IMR-90 (cell line): Measurements from ENCODE around the gene CRCP. TPM values are rescaled to one million over a fixed set of nuclear protein-coding genes. Genes with fewer than 3 reads are reported as not detected.

Source experiments
- ATAC-seq: fragments of 200-7000 bp; cut with Tn5 transposase; 2 replicates; pipeline ENCODE4 v1.9.1; 2020; ENCODE audit warnings: low read depth, mild to moderate bottlenecking, moderate library complexity
- BruUV-seq: library from RNA; stranded (reverse); fragments of 400-500 nt; replicated peaks from 2 replicates; lab custom pipeline; 2021; lab: Mats Ljungman, UMichigan
- CTCF ChIA-PET: fragments of 300-600 bp; formaldehyde crosslinking; extraction: SDS; loops from one replicate; lab custom pipeline; 2021; ENCODE audit warnings: antibody characterized with exemption; lab: Yijun Ruan, JAX
- POLR2A ChIA-PET: fragments of 300-600 bp; sonication (Branson Sonifier 250); formaldehyde crosslinking; loops from one replicate; lab custom pipeline; 2022; ENCODE audit warnings: antibody characterized with exemption; ENCODE audit not compliant: unreplicated experiment; lab: Charles Lee
- DNase-seq: peaks from one replicate; pipeline ENCODE4 v3.0.0; 2013
- H2AFZ ChIP-seq: replicated peaks from 2 replicates; pipeline ENCODE3; 2013; ENCODE audit warnings: low read length, mild to moderate bottlenecking; ENCODE audit not compliant: poor library complexity
- H2AK5ac ChIP-seq: 2 replicates; pipeline ENCODE4 v1.6.1; 2013; ENCODE audit warnings: low read depth, low read length, inconsistent platforms
- H2AK9ac ChIP-seq: replicated peaks from 2 replicates; pipeline ENCODE3; 2013; ENCODE audit warnings: mild to moderate bottlenecking, low read depth, low read length, moderate library complexity; ENCODE audit not compliant: poor library complexity
- H2BK120ac ChIP-seq: 2 replicates; pipeline ENCODE4 v1.6.1; 2013; ENCODE audit warnings: low read depth, low read length, inconsistent platforms
- H2BK15ac ChIP-seq: 3 replicates; pipeline ENCODE4 v1.6.1; 2013; ENCODE audit warnings: low read depth, low read length, inconsistent platforms
- H2BK20ac ChIP-seq: 2 replicates; pipeline ENCODE4 v1.6.1; 2013; ENCODE audit warnings: low read depth, mild to moderate bottlenecking, inconsistent platforms, low read length, moderate library complexity
- H2BK5ac ChIP-seq: 2 replicates; pipeline ENCODE4 v1.6.1; 2013; ENCODE audit warnings: mild to moderate bottlenecking, low read depth, low read length, inconsistent platforms; ENCODE audit not compliant: poor library complexity, severe bottlenecking
- H3K14ac ChIP-seq: replicated peaks from 2 replicates; pipeline ENCODE4 v1.6.1; 2013; ENCODE audit warnings: low read depth, low read length, inconsistent platforms
- H3K18ac ChIP-seq: 2 replicates; pipeline ENCODE4 v1.6.1; 2013; ENCODE audit warnings: low read depth, low read length, control low read depth
- H3K23ac ChIP-seq: 2 replicates; pipeline ENCODE4 v1.6.1; 2013; ENCODE audit warnings: low read depth, low read length, inconsistent platforms
- H3K27ac ChIP-seq: 2 replicates; pipeline ENCODE4 v1.5.1; 2013; ENCODE audit warnings: mild to moderate bottlenecking, control low read depth, low read length; ENCODE audit not compliant: insufficient read depth
- H3K27me3 ChIP-seq: 2 replicates; pipeline ENCODE4 v1.6.1; 2013; ENCODE audit warnings: low read length; ENCODE audit not compliant: control insufficient read depth, insufficient read depth
- H3K36me3 ChIP-seq: 2 replicates; pipeline ENCODE4 v1.6.1; 2013; ENCODE audit warnings: low read length, mixed read lengths; ENCODE audit not compliant: control insufficient read depth, insufficient read depth
- H3K4ac ChIP-seq: 2 replicates; pipeline ENCODE4 v1.6.1; 2013; ENCODE audit warnings: low read depth, low read length, inconsistent platforms
- H3K4me1 ChIP-seq: 2 replicates; pipeline ENCODE4 v1.6.1; 2013; ENCODE audit warnings: low read length, mixed read lengths; ENCODE audit not compliant: control insufficient read depth, insufficient read depth
- H3K4me2 ChIP-seq: 2 replicates; pipeline ENCODE4 v1.6.1; 2013; ENCODE audit warnings: low read depth, mild to moderate bottlenecking, control low read depth, low read length, moderate library complexity
- H3K4me3 ChIP-seq: 2 replicates; pipeline ENCODE4 v1.5.1; 2013; ENCODE audit warnings: low read depth, mild to moderate bottlenecking, control low read depth, low read length, moderate library complexity; ENCODE audit not compliant: insufficient read depth
- H3K56ac ChIP-seq: 2 replicates; pipeline ENCODE4 v1.6.1; 2013; ENCODE audit warnings: low read length, inconsistent platforms; ENCODE audit not compliant: insufficient read depth; ENCODE audit errors: extremely low read depth
- H3K79me1 ChIP-seq, 2 experiments: 2 replicates each; pipeline ENCODE4 v1.6.1; 2013; ENCODE audit warnings: low read length in 2 of 2, inconsistent platforms in 1 of 2, low read depth in 1 of 2
- H3K9ac ChIP-seq: 2 replicates; pipeline ENCODE4 v1.6.1; 2013; ENCODE audit warnings: low read depth, low read length, control low read depth
- H3K9me1 ChIP-seq: 2 replicates; pipeline ENCODE4 v1.6.1; 2013; ENCODE audit warnings: low read length, inconsistent platforms; ENCODE audit not compliant: insufficient read depth
- H3K9me3 ChIP-seq: 2 replicates; pipeline ENCODE4 v1.6.1; 2013; ENCODE audit warnings: low read length; ENCODE audit not compliant: control insufficient read depth, insufficient read depth
- H4K20me1 ChIP-seq: 2 replicates; pipeline ENCODE4 v1.6.1; 2013; ENCODE audit warnings: low read length, inconsistent platforms; ENCODE audit not compliant: insufficient read depth
- H4K5ac ChIP-seq: 2 replicates; pipeline ENCODE4 v1.6.1; 2013; ENCODE audit warnings: mild to moderate bottlenecking, low read depth, low read length, control low read depth
- H4K8ac ChIP-seq, 2 experiments: 2 replicates each; pipeline ENCODE4 v1.6.1; 2013; ENCODE audit warnings: low read depth in 2 of 2, low read length in 2 of 2, control low read depth in 1 of 2, inconsistent platforms in 1 of 2
- H4K91ac ChIP-seq: 2 replicates; pipeline ENCODE4 v1.6.1; 2013; ENCODE audit warnings: low read depth, low read length, inconsistent platforms; ENCODE audit not compliant: insufficient read depth
- CTCF ChIP-seq: conservative IDR thresholded peaks from 2 replicates; pipeline ENCODE4 v1.5.1; 2012; ENCODE audit warnings: mild to moderate bottlenecking, low read depth, low read length, improper control_type of control experiment
- ELK1 ChIP-seq: fragments of 150-350 bp; IDR thresholded peaks from 2 replicates; pipeline ENCODE4 v1.6.1; 2016; ENCODE audit warnings: low read depth, mild to moderate bottlenecking, low read length, moderate library complexity, borderline replicate concordance
- FOS ChIP-seq: fragments of 150-350 bp; IDR thresholded peaks from 2 replicates; pipeline ENCODE4 v1.6.1; 2016; ENCODE audit warnings: low read depth, low read length
- MAFK ChIP-seq: IDR thresholded peaks from 2 replicates; pipeline ENCODE4 v1.6.1; 2012; ENCODE audit warnings: low read depth, low read length, improper control_type of control experiment
- MAZ ChIP-seq: IDR thresholded peaks from 2 replicates; pipeline ENCODE4 v1.6.1; 2012; ENCODE audit warnings: low read depth, mild to moderate bottlenecking, low read length, improper control_type of control experiment, moderate library complexity, borderline replicate concordance
- MXI1 ChIP-seq: IDR thresholded peaks from 2 replicates; pipeline ENCODE4 v1.6.1; 2012; ENCODE audit warnings: low read depth, mild to moderate bottlenecking, low read length, moderate library complexity, borderline replicate concordance
- NFE2L2 ChIP-seq: fragments of 150-350 bp; IDR thresholded peaks from 2 replicates; pipeline ENCODE4 v1.6.1; 2016; ENCODE audit warnings: low read depth, mild to moderate bottlenecking, low read length
- POLR2A ChIP-seq: IDR thresholded peaks from 2 replicates; pipeline ENCODE4 v1.6.1; 2012; ENCODE audit warnings: mild to moderate bottlenecking, low read depth, low read length
- RCOR1 ChIP-seq: IDR thresholded peaks from 2 replicates; pipeline ENCODE4 v1.6.1; 2012; ENCODE audit warnings: mild to moderate bottlenecking, low read length, improper control_type of control experiment; ENCODE audit not compliant: insufficient replicate concordance
- RFX5 ChIP-seq: IDR thresholded peaks from 2 replicates; pipeline ENCODE4 v1.8.0; 2012; ENCODE audit warnings: low read depth, mild to moderate bottlenecking, low read length, moderate library complexity
- WGBS, 2 experiments: methylation state at CpG; one replicate each; pipeline versions ENCODE4 v1.1.5 to v1.1.7; 2013; ENCODE audit warnings: missing lambda C conversion rate in 2 of 2; ENCODE audit not compliant: insufficient read length in 1 of 2; ENCODE audit errors: extremely low coverage in 2 of 2; 5-methylcytosine and 5-hydroxymethylcytosine counted together
- dilution Hi-C: fragments of 300-500 bp; cut with HindIII; formaldehyde crosslinking; loops from one replicate; pipeline ENCODE4 v1.14.3; 2018; ENCODE audit warnings: low sequenced_read_pairs; ENCODE audit not compliant: unreplicated experiment
- in situ Hi-C: fragments of 300-500 bp; cut with MboI; formaldehyde crosslinking; loops from 3 replicates; pipeline ENCODE4 v1.14.3; 2019; ENCODE audit warnings: low sequenced_read_pairs, inconsistent platforms, mixed read lengths
- intact Hi-C: fragments of 100-400 bp; cut with micrococcal nuclease; formaldehyde crosslinking; loops from 2 replicates; pipeline ENCODE4 v1.10.0; 2022
- polyA plus RNA-seq, 3 experiments: library from polyadenylated mRNA; depleted of rRNA; stranded (reverse); fragments of >200 nt; gene quantifications; 2 replicates each; pipeline ENCODE4 v1.2.3, GENCODE V29; 2012; ENCODE audit warnings: low replicate concordance in 1 of 3
- total RNA-seq: library from RNA; depleted of rRNA; stranded (reverse); fragments of >200 nt; gene quantifications from 2 replicates; pipeline ENCODE4 v1.2.3, GENCODE V29; 2012

The CRCP gene
- total and polyA plus RNA-seq, 2 of the 4 experiments (the other 2 are of a cell fraction) = 22.9 to 37.5 TPM

- WGBS, 2 experiments = 96% methylated on average over 4 of the region's 6 CpGs; no CpG with 5 or more reads in 1 of the 2 experiments
- Histone ChIP-seq H2AFZ (no peak overlapping the region), H3K23ac (no peak overlapping the region), H2BK5ac (no peak overlapping the region), H3K79me1 (peaks cover 10 to 26% of the 10 kb centered on the region in 2 experiments), H4K91ac (no peak overlapping the region), H3K18ac (no peak overlapping the region), H4K5ac (no peak overlapping the region), H3K9me1 (peaks cover 5% of the 10 kb centered on the region; the same call in 1 of the 2 replicates), H3K27ac (no peak overlapping the region), H3K56ac (no peak overlapping the region), H3K27me3 (no peaks in the 10 kb centered on the region), H3K4me3 (no peak overlapping the region), H3K4me2 (no peak overlapping the region), H2BK20ac (no peak overlapping the region), H3K4ac (no peak overlapping the region), H2AK5ac (no peak overlapping the region), H3K14ac (no peak overlapping the region), H4K20me1 (peaks cover 4% of the 10 kb centered on the region; the same call in 1 of the 2 replicates), H3K9me3 (no peaks in the 10 kb centered on the region), H2BK15ac (no peak overlapping the region), H2AK9ac (no peak overlapping the region), H3K9ac (no peak overlapping the region), H3K4me1 (0 out of 2 replicates have a peak, but pooled peaks cover under 1% of the 10 kb centered on the region), H3K36me3 (peaks cover 32% of the 10 kb centered on the region), H4K8ac (no peak overlapping the region), H2BK120ac (no peak overlapping the region)
- BruUV-seq = no TSS peak
- ATAC-seq (no peak), DNase-seq (no peak)
- ChIA-PET CTCF (no interaction called here), POLR2A (no interaction called here)
- intact Hi-C loops (no loop called here), in situ Hi-C loops (no loop called here), dilution Hi-C loops (no loop called here)
- no peak for TF ChIP-seq MXI1
- no peak for TF ChIP-seq CTCF
- no peak for TF ChIP-seq FOS
- TF ChIP-seq MAFK = no peak
- no peak for TF ChIP-seq RFX5
- TF ChIP-seq RCOR1 = no peak
- no peak for TF ChIP-seq POLR2A
- no peak for TF ChIP-seq MAZ
- TF ChIP-seq NFE2L2 = no peak
- no peak for TF ChIP-seq ELK1
Measured at GRCh38 chr7:66082083-66082482, 32.6 kb upstream of the CRCP start.
